HepG2 (cell line): ENCODE measurements around the gene MFNG. TPM values are rescaled to one million over a fixed set of nuclear protein-coding genes. Genes with fewer than 3 reads are reported as not detected.
A peak's percentile ranks its signal among the peaks of the same experiment; 100 is the strongest.

Experiments used
- EED ChIP-seq: sonication (generic); formaldehyde crosslinking; IDR thresholded peaks from 2 replicates; pipeline ENCODE4 v1.5.0; 2020; ENCODE audit warnings: mild to moderate bottlenecking, missing genetic modification reagents
- GATAD2A ChIP-seq: IDR thresholded peaks from 2 replicates; pipeline ENCODE4 v1.6.1; 2016
- HDAC6 ChIP-seq: fragments of 200-600 bp; sonication (generic); IDR thresholded peaks from 2 replicates; pipeline ENCODE4 v1.7.0; 2017; ENCODE audit warnings: mild to moderate bottlenecking, antibody characterized with exemption, low read length, low read depth
- HNF1A ChIP-seq, 2 experiments: sonication (generic) in 1 of 2; formaldehyde crosslinking in 1 of 2; IDR thresholded peaks; 2 replicates each; pipeline versions ENCODE4 v1.4.0 to v1.6.1; 2016 to 2020; ENCODE audit warnings: borderline replicate concordance in 1 of 2, low read depth in 1 of 2, mild to moderate bottlenecking in 1 of 2, missing genetic modification reagents in 1 of 2
- IKZF1 ChIP-seq: fragments of 450-650 bp; IDR thresholded peaks from 2 replicates; pipeline ENCODE4 v1.7.1; 2016
- NFIC ChIP-seq: IDR thresholded peaks from 2 replicates; pipeline ENCODE4 v1.6.1; 2012; ENCODE audit warnings: mild to moderate bottlenecking, low read length, inconsistent platforms
- NR2F6 ChIP-seq, 2 experiments: IDR thresholded peaks; 2 replicates each; pipeline ENCODE4 v1.6.1; 2016; ENCODE audit warnings: antibody characterized with exemption in 1 of 2, mild to moderate bottlenecking in 1 of 2
- POLR2AphosphoS2 ChIP-seq: IDR thresholded peaks from 2 replicates; pipeline ENCODE4 v1.6.1; 2011; ENCODE audit warnings: low read depth, low read length, improper control_type of control experiment
- RARA ChIP-seq: IDR thresholded peaks from 2 replicates; pipeline ENCODE4 v1.6.1; 2016; ENCODE audit warnings: missing genetic modification reagents, missing compliant biosample characterization
- SALL1 ChIP-seq: sonication (generic); formaldehyde crosslinking; IDR thresholded peaks from 2 replicates; pipeline ENCODE4 v1.8.0; 2022; ENCODE audit warnings: mild to moderate bottlenecking, missing genetic modification reagents
- SKI ChIP-seq: fragments of 450-650 bp; IDR thresholded peaks from one replicate; pipeline ENCODE4 v1.6.1; 2018; ENCODE audit warnings: mild to moderate bottlenecking; ENCODE audit not compliant: partially characterized antibody
- ZBTB21 ChIP-seq: sonication (generic); formaldehyde crosslinking; IDR thresholded peaks from 2 replicates; pipeline ENCODE4 v1.4.0; 2020; ENCODE audit warnings: missing genetic modification reagents
- ZSCAN12 ChIP-seq: sonication (generic); formaldehyde crosslinking; IDR thresholded peaks from 2 replicates; pipeline ENCODE4 v1.9.0; 2021; ENCODE audit warnings: mild to moderate bottlenecking, missing genetic modification reagents
- polyA plus RNA-seq, 8 experiments: library from polyadenylated mRNA; depleted of rRNA in 3 of 8; stranded (reverse) in 7 of 8; unstranded in 1 of 8; fragments of >200 nt; fragmentation: Illumina TruSeq in 4 of 8; extraction: Trizol in 4 of 8; gene quantifications; 2 replicates each; pipeline versions ENCODE4 v1.2.1 to v1.2.3, GENCODE V29; 2011 to 2016; ENCODE audit warnings: low read depth in 4 of 8, missing spikeins in 1 of 8, mixed read lengths in 1 of 8; ENCODE audit not compliant: insufficient read depth in 1 of 8
- total RNA-seq, 5 experiments: library from RNA; depleted of rRNA; stranded (reverse); fragments of >200 nt; fragmentation: Illumina TruSeq; extraction: Trizol; gene quantifications; 2 replicates each; pipeline ENCODE4 v1.2.3, GENCODE V29; 2016; ENCODE audit warnings: low read depth in 1 of 5
- TF ChIP-seq, protein P1 (sequence below): sonication (generic); formaldehyde crosslinking; IDR thresholded peaks from 2 replicates; pipeline ENCODE4 v1.4.0; 2020; ENCODE audit warnings: missing genetic modification reagents, borderline replicate concordance
- TF ChIP-seq, protein P2 (sequence below): sonication (generic); formaldehyde crosslinking; IDR thresholded peaks from 2 replicates; pipeline ENCODE4 v1.5.1; 2020; ENCODE audit warnings: mild to moderate bottlenecking, moderate library complexity, missing genetic modification reagents
- TF ChIP-seq, protein P3 (sequence below): sonication (generic); formaldehyde crosslinking; IDR thresholded peaks from 2 replicates; pipeline ENCODE4 v1.8.1; 2022; ENCODE audit warnings: mild to moderate bottlenecking, missing genetic modification reagents
- TF ChIP-seq, protein P4 (sequence below): sonication (generic); formaldehyde crosslinking; conservative IDR thresholded peaks from 2 replicates; pipeline ENCODE4 v1.4.0; 2020; ENCODE audit warnings: missing genetic modification reagents

MFNG gene
- total and polyA plus RNA-seq, 2 of the 13 experiments (the other 11 are each of a cell fraction or from before 2014, with no cell fraction given): 1.0 to 11.7 TPM

GRCh38 chr22:37503850-37504249, 17.7 kb upstream of the MFNG start (continued):
- TF ChIP-seq NFIC (no peak), ZSCAN12 (CRISPR knock-in tag) (no peak), HNF1A (IDR thresholded peaks at IDR 0.05; ENCODE audit: low read depth) (no peak), HNF1A (CRISPR knock-in tag; IDR thresholded peaks at IDR 0.05; ENCODE audit: borderline replicate concordance) (no peak), HDAC6 (no peak), NR2F6 (IDR thresholded peaks at IDR 0.05) (no peak), NR2F6 (CRISPR knock-in tag; IDR thresholded peaks at IDR 0.05) (peak; percentile 55), POLR2AphosphoS2 (no peak), SALL1 (CRISPR knock-in tag) (0 out of 2 replicates have a peak, but pooled peaks have one; percentile 17), RARA (CRISPR knock-in tag) (peak; percentile 62), GATAD2A (CRISPR knock-in tag) (peak; percentile 55), EED (CRISPR knock-in tag) (no peak), IKZF1 (no peak), SKI (peak; percentile 14), ZBTB21 (CRISPR knock-in tag) (no peak)
- TF ChIP-seq, protein P1, sequence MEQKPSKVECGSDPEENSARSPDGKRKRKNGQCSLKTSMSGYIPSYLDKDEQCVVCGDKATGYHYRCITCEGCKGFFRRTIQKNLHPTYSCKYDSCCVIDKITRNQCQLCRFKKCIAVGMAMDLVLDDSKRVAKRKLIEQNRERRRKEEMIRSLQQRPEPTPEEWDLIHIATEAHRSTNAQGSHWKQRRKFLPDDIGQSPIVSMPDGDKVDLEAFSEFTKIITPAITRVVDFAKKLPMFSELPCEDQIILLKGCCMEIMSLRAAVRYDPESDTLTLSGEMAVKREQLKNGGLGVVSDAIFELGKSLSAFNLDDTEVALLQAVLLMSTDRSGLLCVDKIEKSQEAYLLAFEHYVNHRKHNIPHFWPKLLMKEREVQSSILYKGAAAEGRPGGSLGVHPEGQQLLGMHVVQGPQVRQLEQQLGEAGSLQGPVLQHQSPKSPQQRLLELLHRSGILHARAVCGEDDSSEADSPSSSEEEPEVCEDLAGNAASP: peak; percentile 84; the same call in 1 of the 2 replicates
- TF ChIP-seq, protein P2, sequence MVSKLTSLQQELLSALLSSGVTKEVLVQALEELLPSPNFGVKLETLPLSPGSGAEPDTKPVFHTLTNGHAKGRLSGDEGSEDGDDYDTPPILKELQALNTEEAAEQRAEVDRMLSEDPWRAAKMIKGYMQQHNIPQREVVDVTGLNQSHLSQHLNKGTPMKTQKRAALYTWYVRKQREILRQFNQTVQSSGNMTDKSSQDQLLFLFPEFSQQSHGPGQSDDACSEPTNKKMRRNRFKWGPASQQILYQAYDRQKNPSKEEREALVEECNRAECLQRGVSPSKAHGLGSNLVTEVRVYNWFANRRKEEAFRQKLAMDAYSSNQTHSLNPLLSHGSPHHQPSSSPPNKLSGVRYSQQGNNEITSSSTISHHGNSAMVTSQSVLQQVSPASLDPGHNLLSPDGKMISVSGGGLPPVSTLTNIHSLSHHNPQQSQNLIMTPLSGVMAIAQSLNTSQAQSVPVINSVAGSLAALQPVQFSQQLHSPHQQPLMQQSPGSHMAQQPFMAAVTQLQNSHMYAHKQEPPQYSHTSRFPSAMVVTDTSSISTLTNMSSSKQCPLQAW (CRISPR knock-in tag): peak; percentile 56
- TF ChIP-seq, protein P3, sequence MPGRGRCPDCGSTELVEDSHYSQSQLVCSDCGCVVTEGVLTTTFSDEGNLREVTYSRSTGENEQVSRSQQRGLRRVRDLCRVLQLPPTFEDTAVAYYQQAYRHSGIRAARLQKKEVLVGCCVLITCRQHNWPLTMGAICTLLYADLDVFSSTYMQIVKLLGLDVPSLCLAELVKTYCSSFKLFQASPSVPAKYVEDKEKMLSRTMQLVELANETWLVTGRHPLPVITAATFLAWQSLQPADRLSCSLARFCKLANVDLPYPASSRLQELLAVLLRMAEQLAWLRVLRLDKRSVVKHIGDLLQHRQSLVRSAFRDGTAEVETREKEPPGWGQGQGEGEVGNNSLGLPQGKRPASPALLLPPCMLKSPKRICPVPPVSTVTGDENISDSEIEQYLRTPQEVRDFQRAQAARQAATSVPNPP (CRISPR knock-in tag): no peak
- TF ChIP-seq, protein P4, sequence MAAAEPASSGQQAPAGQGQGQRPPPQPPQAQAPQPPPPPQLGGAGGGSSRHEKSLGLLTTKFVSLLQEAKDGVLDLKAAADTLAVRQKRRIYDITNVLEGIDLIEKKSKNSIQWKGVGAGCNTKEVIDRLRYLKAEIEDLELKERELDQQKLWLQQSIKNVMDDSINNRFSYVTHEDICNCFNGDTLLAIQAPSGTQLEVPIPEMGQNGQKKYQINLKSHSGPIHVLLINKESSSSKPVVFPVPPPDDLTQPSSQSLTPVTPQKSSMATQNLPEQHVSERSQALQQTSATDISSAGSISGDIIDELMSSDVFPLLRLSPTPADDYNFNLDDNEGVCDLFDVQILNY: no peak
- TF ChIP-seq, all 625 proteins: peak for 23
